Hematopoietic multipotent progenitor cell treated with erythropoietin and hydrocortisone succinate and interleukin-3 and kit ligand, for 8 days (in vitro differentiated cells): ENCODE measurements around the gene PNKD.

Source experiments
- DNase-seq: peaks from one replicate; pipeline ENCODE4 v3.0.0-alpha.2; 2015

Gene PNKD

DNA sequence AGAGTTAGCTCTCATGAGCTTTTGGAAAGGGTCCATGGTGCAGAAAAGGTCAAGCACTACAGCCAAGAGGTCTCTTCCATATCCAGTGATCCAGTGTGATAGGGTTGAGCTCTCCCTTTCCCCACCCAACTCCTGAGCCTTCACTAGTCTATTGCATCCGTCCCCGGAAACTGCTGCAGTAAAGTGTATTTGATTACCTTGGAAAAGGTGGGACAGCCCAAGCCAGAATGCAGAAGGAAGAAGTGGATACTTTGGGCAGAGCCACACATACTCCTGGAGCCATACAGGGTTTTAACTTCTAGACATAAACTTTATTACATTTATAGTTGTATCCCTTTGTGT lies 3.6 kb downstream of the PNKD start:
- DNase-seq = no peak

DNA sequence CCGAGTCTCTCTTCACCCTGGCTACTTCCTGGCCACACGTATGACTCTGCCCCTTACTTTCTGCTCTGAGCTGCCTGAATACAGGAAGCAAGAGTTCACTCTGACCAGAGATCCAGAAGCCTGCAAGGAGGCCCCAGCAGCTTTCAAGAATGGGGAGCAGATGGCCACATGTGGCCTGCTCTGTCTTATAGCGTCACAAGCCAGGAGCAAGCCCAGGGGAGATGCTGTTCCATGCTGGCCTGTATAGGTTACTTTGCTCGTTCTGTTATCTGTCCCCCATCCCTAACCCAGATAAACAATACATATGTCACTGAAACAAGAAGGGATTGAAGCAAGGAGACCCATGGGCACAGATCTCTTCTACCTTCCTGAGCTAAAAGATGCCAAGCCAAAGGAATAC lies 4.3 kb downstream of the PNKD start:
- no peak for DNase-seq

- DNase-seq = no peak
Observed at GRCh38 chr2:218275371-218276072, 5.2 kb downstream of the PNKD start.

GRCh38 chr2:218276986-218277755 lies 6.9 kb downstream of the PNKD start:
- DNase-seq = no peak

DNA sequence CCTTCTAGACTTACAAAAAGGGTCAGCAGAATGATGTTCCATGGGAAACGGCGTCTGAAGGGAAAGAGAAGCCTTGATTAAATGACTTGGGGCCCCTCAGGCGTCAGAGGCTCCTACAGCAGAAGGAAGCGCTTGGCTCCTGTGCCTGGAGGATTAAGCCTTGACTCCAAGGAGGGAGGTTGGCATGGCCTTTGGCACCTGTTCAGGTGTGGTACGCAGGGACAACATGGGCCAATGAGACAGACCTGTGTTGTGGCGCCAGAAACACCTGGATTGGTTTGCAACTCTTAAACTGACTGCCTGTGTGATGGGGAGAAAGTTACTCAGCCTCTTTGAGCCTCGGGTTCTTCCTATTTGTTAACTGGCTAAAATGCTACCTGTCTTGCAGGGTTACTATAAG lies 7.6 kb downstream of the PNKD start:
- no peak for DNase-seq

DNA sequence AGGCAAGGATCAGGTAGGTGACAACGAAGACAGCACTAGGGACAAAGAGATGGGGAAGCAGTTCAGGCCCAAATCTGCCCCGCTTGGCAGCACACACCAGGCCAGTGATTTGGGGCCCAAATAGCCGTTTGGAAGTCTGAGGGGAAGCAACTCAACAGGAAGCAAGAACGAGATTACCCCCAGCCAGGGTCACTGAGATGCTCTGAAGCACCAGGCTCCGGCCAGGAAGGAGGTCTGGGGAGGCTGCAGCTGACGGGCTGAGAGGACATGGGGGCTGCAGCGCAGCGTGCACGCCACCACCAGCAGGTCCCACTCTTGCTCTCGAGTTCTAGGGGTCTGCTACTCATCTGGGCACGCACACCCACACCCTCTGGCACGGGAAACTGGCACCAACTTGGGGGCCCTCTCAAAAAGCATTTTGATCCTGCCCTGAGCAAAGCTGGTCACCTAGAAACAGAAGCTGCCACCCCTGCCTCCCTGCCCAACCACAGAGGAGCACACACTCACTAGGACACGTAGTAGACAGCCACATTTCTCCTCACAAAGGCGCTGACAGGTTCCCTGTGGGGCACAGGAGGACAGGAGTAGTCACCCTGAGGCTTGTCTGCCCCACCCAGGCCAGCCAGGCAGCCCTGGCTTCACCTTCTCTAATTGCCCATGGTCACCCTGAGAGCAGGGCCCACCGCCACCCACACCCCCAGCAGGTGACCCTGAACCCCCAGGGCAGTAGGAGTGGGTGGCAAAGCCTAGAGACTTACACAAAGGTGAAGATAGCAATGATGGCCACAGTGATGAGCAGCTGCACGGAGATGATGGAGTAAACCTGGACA lies 8.4 kb downstream of the PNKD start:
- DNase-seq = no peak

DNA sequence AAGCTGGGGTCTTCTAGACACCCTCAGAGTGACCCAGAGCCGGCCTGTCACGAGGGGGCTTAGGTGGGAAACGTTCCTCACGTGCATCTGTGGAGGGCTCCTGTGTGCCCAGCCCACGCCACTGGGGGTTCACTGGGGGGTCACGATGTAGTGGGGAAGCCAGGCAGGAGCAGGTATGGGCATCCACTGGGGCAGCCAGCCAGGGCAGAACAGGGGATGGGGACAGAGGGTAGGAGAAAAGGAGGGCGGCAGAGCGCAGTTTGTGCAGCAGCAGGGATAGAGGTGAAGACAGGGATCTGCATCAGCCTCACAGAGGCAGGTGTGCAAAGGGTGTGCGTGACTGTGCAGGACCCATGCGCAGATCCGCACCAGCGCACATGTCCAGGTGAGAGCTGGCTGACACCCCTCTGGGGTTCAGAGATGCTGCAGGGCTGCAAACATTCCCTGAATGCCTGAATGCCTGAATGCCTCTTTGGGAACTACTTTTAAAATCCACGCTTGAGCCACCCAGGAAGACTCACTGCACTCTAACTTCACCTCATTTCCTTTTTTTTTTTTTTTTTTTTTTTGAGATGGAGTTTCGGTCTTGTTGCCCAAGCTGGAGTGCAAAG lies 10.0 kb downstream of the PNKD start:
- DNase-seq = no peak

DNA sequence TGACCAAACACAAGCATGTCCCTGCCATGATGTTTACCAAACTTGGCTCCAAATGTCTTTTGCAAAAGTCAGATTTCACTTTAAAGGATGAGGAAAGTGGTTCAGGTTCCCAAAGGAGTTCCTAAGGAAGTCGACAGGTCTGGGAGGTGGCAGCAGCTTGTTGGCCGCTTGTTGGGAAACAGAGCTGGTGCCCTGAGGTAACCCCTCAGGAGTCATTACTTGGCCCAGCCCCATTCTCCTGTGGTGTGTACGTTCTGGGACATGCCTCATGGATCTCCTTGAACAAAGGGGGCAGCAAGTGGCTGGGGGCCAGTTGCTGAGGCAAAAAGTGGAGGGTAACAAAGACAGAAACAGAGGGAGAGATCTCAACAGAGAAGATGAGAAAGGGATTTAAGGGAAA lies 11.1 kb downstream of the PNKD start:
- no peak for DNase-seq

- DNase-seq = no peak
Observed at GRCh38 chr2:218282173-218282991, 12.1 kb downstream of the PNKD start.

DNA sequence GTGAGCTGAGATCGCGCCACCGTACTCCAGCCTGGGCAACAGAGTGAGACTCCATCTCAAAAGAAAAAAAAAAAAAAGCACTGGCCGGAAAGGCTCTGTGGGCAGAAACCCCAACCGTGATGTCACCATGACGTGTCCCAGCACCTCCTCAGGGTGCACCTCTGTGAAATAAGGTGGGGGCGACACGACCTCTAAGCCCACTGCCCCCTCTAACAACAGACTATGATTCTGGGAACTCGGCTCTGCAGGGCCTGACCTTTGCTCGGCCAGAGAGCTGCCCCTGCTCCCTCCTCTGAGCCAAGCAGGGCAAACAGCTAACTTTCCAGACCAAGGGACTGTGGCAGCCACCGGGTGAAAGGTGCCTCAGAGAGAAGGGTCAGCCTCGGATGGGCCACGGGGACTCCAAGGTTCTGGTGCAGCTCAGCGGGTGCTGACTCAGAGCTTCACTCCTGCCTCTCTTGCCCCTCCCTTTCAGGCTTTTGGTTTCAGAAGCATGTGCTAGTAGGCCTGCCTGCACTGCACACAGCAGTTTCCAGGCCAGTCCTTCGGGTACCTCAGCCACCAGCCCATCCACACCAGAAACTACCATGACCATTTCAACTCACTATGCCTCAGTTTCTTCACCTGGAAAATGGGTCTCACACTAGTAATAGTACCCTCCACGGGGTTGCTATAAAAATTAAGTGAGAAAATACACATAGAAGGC lies 13.9 kb downstream of the PNKD start:
- DNase-seq = peak; percentile 70

DNA sequence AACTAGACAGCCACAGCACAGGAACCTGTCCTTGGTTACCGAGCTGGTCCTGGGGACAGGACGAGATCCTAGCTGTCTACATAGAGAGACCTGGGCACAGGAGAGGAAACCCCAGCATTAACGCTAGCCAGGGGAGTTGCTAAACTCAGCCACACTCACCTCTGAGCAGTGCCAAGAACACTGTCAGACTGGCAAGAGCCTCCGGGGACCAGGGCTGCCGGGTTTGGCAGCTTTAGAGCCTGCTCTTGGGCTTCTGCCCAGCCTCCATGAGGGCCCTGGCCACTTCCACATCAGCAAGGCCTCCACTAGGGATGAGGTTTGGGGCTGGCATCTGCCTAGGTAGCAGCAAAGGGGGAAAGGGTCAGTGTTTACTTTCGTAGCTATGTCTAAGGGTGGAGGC lies 15.3 kb downstream of the PNKD start:
- DNase-seq = no peak

- DNase-seq = peak; percentile 100
Observed at GRCh38 chr2:218286570-218287459, 16.5 kb downstream of the PNKD start.

DNA sequence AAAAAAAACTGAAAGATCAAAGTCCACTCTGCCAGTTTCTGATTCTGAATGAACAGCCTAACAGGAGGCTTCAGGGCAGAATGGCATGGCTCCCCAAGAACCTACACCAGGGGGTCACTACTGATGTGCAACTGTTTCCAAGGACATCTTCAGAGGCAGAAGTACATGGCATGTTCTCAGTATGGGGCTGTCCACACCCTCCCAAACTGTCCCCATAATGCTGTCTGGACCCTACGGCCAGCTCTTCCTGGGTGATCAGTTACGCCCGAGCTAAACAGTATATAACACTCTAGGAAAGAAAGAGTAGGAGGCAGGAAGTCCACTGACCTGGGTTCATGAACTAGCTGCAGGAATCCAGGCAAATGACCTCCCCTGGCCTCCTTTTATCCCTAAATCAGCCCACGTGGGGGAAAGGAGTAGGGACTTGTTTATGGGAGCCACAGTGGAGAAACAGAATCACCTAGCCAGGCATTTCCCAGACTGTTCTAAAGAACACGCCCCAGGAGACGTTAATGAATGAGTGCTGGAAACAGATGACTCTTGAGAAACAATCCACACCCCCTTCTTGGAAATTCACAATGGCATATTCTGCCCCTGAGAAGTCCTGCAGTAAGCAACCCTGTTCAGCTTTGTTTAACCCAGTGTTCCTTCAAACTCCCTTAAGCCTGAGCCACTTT lies 19.5 kb downstream of the PNKD start:
- DNase-seq = peak; percentile 79

DNA sequence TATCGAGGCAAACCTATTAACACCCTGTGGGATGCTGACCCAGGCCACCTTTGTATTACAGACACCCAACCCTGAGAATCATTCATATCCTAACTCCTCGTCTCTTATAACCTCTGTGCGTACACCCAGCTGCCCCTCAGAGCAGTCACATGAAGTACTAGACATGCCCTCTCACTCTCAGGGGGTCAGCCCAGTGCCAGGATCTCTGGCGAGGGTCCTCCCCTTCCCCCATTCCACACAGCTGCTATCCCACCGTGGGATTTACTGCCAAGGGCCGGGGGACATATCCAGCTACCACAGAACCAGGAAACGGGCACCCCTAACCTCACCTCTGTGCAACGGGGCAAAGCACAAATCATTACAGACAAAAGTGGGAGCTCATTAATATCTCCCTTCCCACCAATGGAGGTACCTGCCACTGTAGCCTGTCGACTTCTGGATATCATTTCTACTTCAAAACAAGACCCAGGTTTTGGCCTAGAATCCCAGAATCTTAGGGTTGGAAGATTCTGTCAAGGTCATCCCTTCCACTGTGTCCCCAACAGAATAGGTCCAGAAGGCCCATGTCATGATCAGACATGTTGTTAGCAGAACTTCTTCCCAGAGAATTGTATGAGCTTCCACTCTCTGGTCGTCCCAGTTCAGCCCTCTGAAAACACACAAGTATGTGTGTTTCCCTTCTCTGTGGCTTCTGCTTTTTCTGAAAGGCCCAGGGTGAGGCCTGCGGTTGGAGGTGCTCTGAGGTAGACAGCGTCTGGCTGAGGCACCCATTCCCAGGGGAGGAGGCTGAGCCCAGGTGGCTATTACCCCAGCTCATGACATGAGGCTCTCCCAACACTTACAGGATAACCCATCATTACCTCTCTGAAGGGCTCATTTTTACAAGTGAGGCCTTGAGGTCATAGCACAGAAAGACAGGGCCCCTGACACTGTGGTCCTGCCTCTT lies 20.3 kb downstream of the PNKD start:
- peak; percentile 33 for DNase-seq

GRCh38 chr2:218291318-218292047 lies 21.2 kb downstream of the PNKD start:
- DNase-seq = peak; percentile 39

DNA sequence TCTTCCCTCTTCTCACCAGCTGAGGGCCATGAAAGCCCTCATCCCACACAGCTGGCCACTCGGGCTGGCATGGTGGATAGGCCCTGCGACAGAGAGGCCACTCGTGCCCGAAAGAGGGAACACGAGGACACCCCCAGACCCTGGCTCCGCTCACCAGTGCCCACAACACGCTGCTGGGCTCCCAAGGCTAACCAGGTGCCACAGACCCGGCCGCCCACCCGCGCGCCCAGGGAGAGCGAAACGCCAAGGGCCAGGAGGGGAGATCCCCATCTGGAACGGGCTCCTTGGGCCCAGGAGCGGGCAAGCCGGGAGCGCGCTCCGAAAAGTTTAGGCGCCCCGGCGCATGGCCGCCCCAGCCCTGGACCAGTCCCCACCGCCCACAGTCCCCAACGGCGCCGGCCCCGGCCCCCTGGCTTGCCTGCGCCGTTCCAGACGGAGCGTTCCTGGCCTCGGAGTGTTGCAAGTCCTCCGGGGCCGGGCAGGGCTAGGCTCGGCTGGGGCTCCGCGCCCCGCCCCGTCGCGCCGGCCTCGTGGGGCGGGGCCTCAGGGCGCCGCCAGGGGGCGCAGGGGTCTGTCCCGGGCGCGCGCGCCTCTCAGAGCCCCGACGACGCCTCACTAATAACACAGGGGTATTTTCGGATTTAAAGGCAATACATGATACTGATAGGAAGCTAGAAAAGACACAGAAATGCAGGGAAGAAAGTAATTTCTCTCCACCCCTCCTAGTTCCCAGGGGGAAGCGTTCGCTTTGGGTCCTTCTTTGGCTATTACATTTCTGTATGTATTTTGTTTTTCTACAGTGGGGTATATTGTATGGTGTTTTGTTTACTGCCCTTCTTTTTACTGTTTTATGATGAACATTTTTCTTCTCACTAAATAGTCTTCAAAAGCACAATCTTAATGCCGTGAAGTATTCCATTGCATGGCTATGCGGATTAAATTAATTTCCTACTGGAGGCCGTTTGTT lies 22.0 kb downstream of the PNKD start, which contains the start of gene TMBIM1:
Gene TMBIM1 (minus strand): TSS at position 456 of the 967 bp plus-strand sequence. CDS start 10,362 bp downstream, outside the sequence.
- peak; percentile 81 for DNase-seq
